ENCODE results near the gene FHIT.

Gene FHIT

DNA sequence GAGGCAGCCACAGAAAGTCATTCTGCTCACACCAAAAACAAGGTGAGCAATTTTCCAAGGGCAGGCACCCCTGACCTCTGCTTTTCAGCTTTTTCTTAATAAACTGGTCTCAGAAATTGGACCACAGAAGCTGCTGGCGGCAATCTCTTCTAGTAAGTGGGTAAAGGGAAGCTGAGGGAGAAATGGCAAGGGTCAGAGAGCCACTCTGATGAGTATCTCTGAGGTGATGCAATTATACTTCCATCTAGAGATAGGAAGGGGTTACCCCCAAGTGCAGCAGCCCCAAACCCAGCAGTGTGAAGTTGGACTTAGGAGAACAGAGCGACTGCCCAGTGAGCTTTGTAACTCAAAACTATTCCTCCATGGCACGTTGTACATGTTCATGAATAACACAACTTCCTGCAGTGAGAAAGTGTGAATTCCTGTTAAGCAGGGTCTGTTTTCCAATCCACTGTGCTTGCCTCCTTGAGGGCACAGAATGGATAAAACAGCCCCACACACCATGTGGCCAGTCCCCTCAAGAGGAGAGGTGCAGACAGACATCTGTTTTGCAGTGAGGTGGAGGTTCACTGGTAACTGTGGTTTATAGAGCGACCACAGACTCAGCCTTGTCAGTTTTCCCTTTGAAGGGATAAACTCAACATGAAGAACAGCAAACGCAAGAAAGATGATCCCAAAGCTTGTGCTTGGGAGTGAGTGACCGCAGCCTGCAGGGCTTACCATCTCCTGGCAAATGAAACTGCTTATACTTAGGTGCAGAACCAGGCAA is 1518.0 kb downstream of the FHIT start:
- Histone ChIP-seq H3K36me3 (ENCODE audit: control insufficient read depth, insufficient read depth, low read length) (no peaks in the 10 kb centered on the region), H3K9me3 (ENCODE audit: control insufficient read depth, low read length) (no peaks in the 10 kb centered on the region), H3K4me3 (ENCODE audit: insufficient read depth, low read depth, low read length, poor library complexity, severe bottlenecking) (no peak overlapping the region), H3K27me3 (replicated peaks; ENCODE audit: control insufficient read depth, insufficient read depth, low read length, poor library complexity, severe bottlenecking) (no peaks in the 10 kb centered on the region), H3K27ac (ENCODE audit: insufficient read depth, low read length, poor library complexity, severe bottlenecking) (no peak overlapping the region), H3K4me1 (ENCODE audit: control insufficient read depth, insufficient read depth, low read length, poor library complexity, severe bottlenecking) (no peaks in the 10 kb centered on the region)
- DNase-seq = no peak

DNA sequence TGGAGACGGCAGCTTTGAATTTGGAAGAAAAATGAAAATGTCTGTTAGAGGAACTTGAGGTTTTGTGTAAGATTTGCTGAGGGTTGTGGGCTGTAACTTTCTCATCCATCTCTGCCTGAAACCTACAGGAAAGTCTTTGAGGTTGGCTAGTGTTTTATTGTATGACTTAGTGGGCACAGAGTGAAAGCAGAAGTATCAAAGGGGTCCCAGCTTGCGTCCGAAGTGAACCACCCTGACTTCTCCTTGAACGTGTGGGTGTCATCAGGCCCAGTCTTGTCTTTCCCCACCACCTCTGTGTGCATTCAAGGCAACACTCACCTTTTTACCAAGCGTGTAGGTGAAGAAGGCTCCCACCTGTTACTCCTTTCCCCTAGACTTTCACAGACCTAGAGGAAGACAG is 1519.3 kb downstream of the FHIT start:
- H3K4me1 ChIP-seq (ENCODE audit: control insufficient read depth, insufficient read depth, low read length, poor library complexity, severe bottlenecking) = no peaks in the 10 kb centered on the region
- H3K27me3 ChIP-seq (replicated peaks; ENCODE audit: control insufficient read depth, insufficient read depth, low read length, poor library complexity, severe bottlenecking) = no peaks in the 10 kb centered on the region
- no peak overlapping the region for H3K27ac ChIP-seq (ENCODE audit: insufficient read depth, low read length, poor library complexity, severe bottlenecking)
- H3K9me3 ChIP-seq (ENCODE audit: control insufficient read depth, low read length) = no peaks in the 10 kb centered on the region
- H3K4me3 ChIP-seq (ENCODE audit: insufficient read depth, low read depth, low read length, poor library complexity, severe bottlenecking) = no peak overlapping the region
- DNase-seq = no peak
- H3K36me3 ChIP-seq (ENCODE audit: control insufficient read depth, insufficient read depth, low read length) = no peaks in the 10 kb centered on the region

DNA sequence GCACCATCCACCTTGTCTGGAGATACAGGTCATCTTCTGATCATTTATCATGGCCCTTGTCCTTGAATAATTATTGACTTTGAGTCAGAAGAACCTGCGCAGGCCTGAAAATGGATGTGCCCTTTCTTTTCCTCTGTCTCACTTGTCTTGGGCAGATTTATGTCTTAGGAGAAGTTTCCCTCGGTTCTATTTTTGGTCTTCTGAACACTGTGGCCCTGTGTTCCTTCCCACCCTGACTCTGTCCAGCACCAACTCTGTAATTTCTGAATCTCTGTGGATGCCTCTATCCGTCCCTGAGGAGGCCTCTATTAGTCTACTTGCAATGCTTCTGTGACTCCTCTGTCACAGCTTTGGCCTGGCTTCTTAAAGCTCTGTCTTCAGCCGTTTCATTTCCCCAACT is 1520.7 kb downstream of the FHIT start:
- no peak for DNase-seq
- H3K27me3 ChIP-seq (replicated peaks; ENCODE audit: control insufficient read depth, insufficient read depth, low read length, poor library complexity, severe bottlenecking) = no peaks in the 10 kb centered on the region
- H3K4me3 ChIP-seq (ENCODE audit: insufficient read depth, low read depth, low read length, poor library complexity, severe bottlenecking) = no peak overlapping the region
- H3K36me3 ChIP-seq (ENCODE audit: control insufficient read depth, insufficient read depth, low read length) = no peaks in the 10 kb centered on the region
- H3K9me3 ChIP-seq (ENCODE audit: control insufficient read depth, low read length) = no peaks in the 10 kb centered on the region
- H3K27ac ChIP-seq (ENCODE audit: insufficient read depth, low read length, poor library complexity, severe bottlenecking) = no peak overlapping the region
- H3K4me1 ChIP-seq (ENCODE audit: control insufficient read depth, insufficient read depth, low read length, poor library complexity, severe bottlenecking) = no peaks in the 10 kb centered on the region

DNA sequence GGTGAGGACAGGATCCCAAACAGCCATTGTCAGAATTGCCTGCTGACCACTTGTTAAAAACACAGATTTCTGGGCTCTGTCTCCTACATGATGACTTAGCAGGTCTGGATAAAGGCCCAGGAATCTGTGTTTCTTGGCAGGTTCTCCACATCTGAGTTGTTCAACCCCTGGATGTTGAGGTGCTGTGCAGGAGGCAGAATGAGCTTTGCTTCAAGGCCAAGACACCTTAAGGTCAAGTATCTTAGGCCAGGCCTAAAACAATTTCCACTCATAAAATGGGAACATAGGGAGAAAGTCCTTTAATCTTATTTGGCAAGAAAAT is 1522.7 kb downstream of the FHIT start:
- H3K27ac ChIP-seq (ENCODE audit: insufficient read depth, low read length, poor library complexity, severe bottlenecking) = no peak overlapping the region
- no peaks in the 10 kb centered on the region for H3K4me1 ChIP-seq (ENCODE audit: control insufficient read depth, insufficient read depth, low read length, poor library complexity, severe bottlenecking)
- H3K4me3 ChIP-seq (ENCODE audit: insufficient read depth, low read depth, low read length, poor library complexity, severe bottlenecking) = no peak overlapping the region
- H3K36me3 ChIP-seq (ENCODE audit: control insufficient read depth, insufficient read depth, low read length) = no peaks in the 10 kb centered on the region
- H3K9me3 ChIP-seq (ENCODE audit: control insufficient read depth, low read length) = no peaks in the 10 kb centered on the region
- DNase-seq = no peak
- H3K27me3 ChIP-seq (replicated peaks; ENCODE audit: control insufficient read depth, insufficient read depth, low read length, poor library complexity, severe bottlenecking) = no peaks in the 10 kb centered on the region

DNA sequence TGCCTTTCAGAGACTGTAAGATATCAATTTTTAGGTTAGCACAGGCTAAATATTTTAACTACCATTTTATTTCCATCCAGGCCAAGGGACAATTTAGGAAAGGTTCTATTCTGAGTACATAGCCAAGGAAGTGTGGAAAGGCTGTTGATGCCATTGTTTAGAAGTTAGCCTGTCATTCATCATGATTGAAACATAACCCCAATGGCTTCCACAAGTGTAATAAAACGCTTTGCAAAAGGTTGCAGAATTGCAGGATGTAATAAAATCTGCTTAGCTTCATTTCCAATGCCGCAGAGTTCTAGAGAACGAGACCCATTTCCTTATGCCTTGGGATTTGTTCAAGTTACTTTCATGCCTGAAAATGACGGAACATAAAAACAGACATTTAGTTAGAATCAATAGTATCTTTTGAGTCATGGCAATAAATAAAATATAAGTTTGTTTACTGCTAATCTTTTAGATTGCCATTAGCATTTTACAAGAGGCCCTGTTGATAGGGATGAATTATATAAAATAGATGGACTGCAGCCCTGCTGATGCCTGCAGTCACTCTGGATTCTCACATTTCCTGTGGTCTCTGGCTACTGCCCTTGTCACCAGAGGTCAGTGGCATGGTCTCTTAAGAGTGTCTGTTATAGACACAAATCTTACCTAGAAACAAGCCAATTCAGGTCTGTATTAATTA is 1523.2 kb downstream of the FHIT start:
- no peak overlapping the region for H3K27ac ChIP-seq (ENCODE audit: insufficient read depth, low read length, poor library complexity, severe bottlenecking)
- no peak for DNase-seq
- no peaks in the 10 kb centered on the region for H3K9me3 ChIP-seq (ENCODE audit: control insufficient read depth, low read length)
- no peaks in the 10 kb centered on the region for H3K4me1 ChIP-seq (ENCODE audit: control insufficient read depth, insufficient read depth, low read length, poor library complexity, severe bottlenecking)
- H3K36me3 ChIP-seq (ENCODE audit: control insufficient read depth, insufficient read depth, low read length) = no peaks in the 10 kb centered on the region
- no peak overlapping the region for H3K4me3 ChIP-seq (ENCODE audit: insufficient read depth, low read depth, low read length, poor library complexity, severe bottlenecking)
- no peaks in the 10 kb centered on the region for H3K27me3 ChIP-seq (replicated peaks; ENCODE audit: control insufficient read depth, insufficient read depth, low read length, poor library complexity, severe bottlenecking)

DNA sequence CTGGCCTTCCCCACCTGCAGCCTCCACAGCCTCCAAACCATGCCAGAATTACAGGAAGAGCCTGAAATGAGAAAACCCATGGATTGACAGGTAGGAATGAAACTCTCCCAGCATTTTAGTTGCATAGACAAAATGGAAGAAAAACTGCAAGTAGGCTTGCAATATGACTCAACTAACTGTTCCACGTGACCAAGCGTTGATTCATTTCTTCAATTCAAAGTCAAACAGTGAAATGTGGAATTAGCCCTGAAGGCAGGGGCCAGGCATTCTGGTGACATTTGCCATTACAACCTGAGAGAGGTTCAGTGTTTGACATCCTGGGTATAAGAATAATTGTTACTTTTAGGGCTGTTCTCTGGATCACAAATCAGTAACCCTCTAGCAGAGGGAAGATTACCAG is 1525.0 kb downstream of the FHIT start:
- DNase-seq = no peak

DNA sequence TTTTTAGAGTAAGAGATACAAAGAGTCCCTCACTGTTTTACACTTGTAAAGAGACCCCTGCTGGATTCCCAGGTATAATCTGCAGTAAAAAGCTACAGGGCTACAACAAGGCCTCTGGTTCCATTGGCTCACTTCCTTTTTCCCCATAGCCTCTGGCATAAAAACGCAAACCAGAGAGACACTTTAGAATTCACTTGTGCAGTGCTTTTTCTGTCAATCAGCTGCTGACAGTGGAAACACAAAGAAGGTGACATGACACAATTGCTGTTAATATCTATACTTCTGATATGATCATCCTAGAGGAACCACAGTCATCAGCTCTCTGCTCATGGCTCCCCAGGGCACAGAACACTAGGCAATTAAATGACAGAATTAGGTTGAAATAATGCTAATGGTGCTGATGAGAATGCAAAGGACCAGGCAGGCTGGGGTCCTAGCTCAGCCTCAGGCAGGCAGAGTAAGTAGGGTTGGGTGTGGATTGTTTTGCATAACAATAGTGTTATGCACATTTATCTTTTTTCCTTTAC is 1533.5 kb downstream of the FHIT start:
- Histone ChIP-seq H3K4me3 (ENCODE audit: insufficient read depth, low read depth, low read length, poor library complexity, severe bottlenecking) (no peak overlapping the region), H3K4me1 (ENCODE audit: control insufficient read depth, insufficient read depth, low read length, poor library complexity, severe bottlenecking) (no peaks in the 10 kb centered on the region), H3K27ac (ENCODE audit: insufficient read depth, low read length, poor library complexity, severe bottlenecking) (no peak overlapping the region), H3K36me3 (ENCODE audit: control insufficient read depth, insufficient read depth, low read length) (no peaks in the 10 kb centered on the region), H3K27me3 (replicated peaks; ENCODE audit: control insufficient read depth, insufficient read depth, low read length, poor library complexity, severe bottlenecking) (no peaks in the 10 kb centered on the region), H3K9me3 (ENCODE audit: control insufficient read depth, low read length) (no peaks in the 10 kb centered on the region)
- no peak for DNase-seq

More for the DNA sequence above, 1525.0 kb downstream of the FHIT start:
- H3K4me3 ChIP-seq (ENCODE audit: insufficient read depth, low read depth, low read length, poor library complexity, severe bottlenecking) = no peak overlapping the region
- no peaks in the 10 kb centered on the region for H3K27me3 ChIP-seq (replicated peaks; ENCODE audit: control insufficient read depth, insufficient read depth, low read length, poor library complexity, severe bottlenecking)
- no peaks in the 10 kb centered on the region for H3K9me3 ChIP-seq (ENCODE audit: control insufficient read depth, low read length)
- no peak overlapping the region for H3K27ac ChIP-seq (ENCODE audit: insufficient read depth, low read length, poor library complexity, severe bottlenecking)
- no peaks in the 10 kb centered on the region for H3K36me3 ChIP-seq (ENCODE audit: control insufficient read depth, insufficient read depth, low read length)
- no peaks in the 10 kb centered on the region for H3K4me1 ChIP-seq (ENCODE audit: control insufficient read depth, insufficient read depth, low read length, poor library complexity, severe bottlenecking)

DNA sequence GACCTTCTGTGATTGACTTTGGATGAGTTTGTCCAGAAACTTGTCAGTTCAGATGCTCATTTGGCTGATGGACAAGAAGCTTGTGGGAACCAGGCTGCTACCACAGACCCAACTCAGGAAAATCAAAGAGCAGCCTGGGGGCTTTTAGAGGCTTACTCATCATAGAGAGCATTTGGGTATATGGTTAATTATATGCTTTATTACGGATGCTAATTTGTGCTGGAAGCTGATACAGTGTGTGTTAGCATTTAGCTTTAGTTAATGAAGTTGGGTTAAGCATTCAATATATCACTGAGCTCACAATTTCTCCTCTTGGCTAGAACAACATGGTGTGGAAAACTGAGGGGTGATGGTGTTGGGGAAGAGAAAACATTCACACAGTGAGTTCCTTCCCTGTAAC is 1537.2 kb downstream of the FHIT start:
- DNase-seq = no peak

DNA sequence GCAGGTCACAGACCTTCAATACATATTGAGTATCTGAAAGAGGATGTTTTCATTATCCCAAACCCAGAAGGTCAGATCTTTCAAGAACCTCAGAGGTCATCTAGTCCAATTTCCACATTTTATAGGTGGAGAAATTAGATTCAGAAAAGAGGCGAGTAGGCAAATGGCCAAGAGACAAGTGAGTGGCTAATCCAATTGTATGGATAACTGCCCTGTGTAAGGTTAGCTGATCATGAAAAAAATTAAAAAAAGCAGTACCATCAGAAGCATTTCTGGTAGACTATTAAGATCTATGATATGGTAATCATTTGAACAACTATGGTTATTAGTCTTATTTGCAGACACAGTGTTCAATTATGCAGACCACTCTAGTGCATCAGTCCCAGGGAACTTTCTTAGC is 1540.7 kb downstream of the FHIT start:
- no peak for DNase-seq
- H3K27ac ChIP-seq (ENCODE audit: insufficient read depth, low read length, poor library complexity, severe bottlenecking) = no peak overlapping the region
- H3K4me3 ChIP-seq (ENCODE audit: insufficient read depth, low read depth, low read length, poor library complexity, severe bottlenecking) = no peak overlapping the region
- H3K27me3 ChIP-seq (replicated peaks; ENCODE audit: control insufficient read depth, insufficient read depth, low read length, poor library complexity, severe bottlenecking) = no peaks in the 10 kb centered on the region
- no peaks in the 10 kb centered on the region for H3K36me3 ChIP-seq (ENCODE audit: control insufficient read depth, insufficient read depth, low read length)
- peaks cover 9% of the 10 kb centered on the region for H3K4me1 ChIP-seq (ENCODE audit: control insufficient read depth, insufficient read depth, low read length, poor library complexity, severe bottlenecking)
- no peaks in the 10 kb centered on the region for H3K9me3 ChIP-seq (ENCODE audit: control insufficient read depth, low read length)

More for the DNA sequence above, 1537.2 kb downstream of the FHIT start:
- H3K27me3 ChIP-seq (replicated peaks; ENCODE audit: control insufficient read depth, insufficient read depth, low read length, poor library complexity, severe bottlenecking) = no peaks in the 10 kb centered on the region
- no peaks in the 10 kb centered on the region for H3K9me3 ChIP-seq (ENCODE audit: control insufficient read depth, low read length)
- no peaks in the 10 kb centered on the region for H3K36me3 ChIP-seq (ENCODE audit: control insufficient read depth, insufficient read depth, low read length)
- no peak overlapping the region for H3K4me3 ChIP-seq (ENCODE audit: insufficient read depth, low read depth, low read length, poor library complexity, severe bottlenecking)
- H3K27ac ChIP-seq (ENCODE audit: insufficient read depth, low read length, poor library complexity, severe bottlenecking) = no peak overlapping the region
- peaks cover 9% of the 10 kb centered on the region for H3K4me1 ChIP-seq (ENCODE audit: control insufficient read depth, insufficient read depth, low read length, poor library complexity, severe bottlenecking)
